ENCODE measurements around the gene CD83. TPM values are rescaled to one million over a fixed set of nuclear protein-coding genes. Genes with fewer than 3 reads are reported as not detected.

The CD83 gene
- polyA plus RNA-seq, 3 donors, result 74.5 to 326 (median 84.7) TPM

DNA sequence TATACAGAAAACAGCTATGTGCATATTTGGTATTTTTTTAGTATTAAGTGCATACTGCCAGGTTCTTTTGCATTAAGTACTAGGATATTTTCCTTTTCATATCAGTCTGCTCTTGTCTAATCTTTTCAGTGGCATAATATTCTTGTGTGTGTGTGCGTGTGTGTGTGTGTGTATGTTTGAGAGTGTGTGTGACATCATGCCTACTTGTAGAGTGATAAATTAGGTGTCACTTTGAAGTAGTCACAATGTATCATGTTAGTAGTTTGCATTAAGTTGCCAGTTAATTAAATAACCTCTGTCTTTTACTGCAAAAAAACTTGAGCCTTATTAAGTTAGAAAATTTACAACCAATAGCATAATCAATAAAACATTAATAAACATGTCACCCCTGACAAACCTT is 65.3 kb downstream of the CD83 start:
- no peak overlapping the region for H3K4me3 ChIP-seq (replicated peaks in 1 of 3; ENCODE audit: low read depth in 2 of 3, low read length in 3 of 3)
- H3K27ac ChIP-seq (ENCODE audit: low read depth in 1 of 2, low read length in 2 of 2), result no peak overlapping the region
- Mint-ChIP-seq H3K27me3 (ENCODE audit: low read depth in 3 of 3) (peaks cover 0 to 3% (median 0%) of the 10 kb centered on the region in 3 donors), H3K27ac (no peak overlapping the region), H3K4me3 (no peak overlapping the region), H3K36me3 (no peaks in the 10 kb centered on the region), H3K4me1 (no peaks in the 10 kb centered on the region), H3K9me3 (peaks cover 0 to 5% (median 2%) of the 10 kb centered on the region in 7 donors)
- H2AFZ ChIP-seq (ENCODE audit: insufficient read depth, low read depth, low read length, poor library complexity, severe bottlenecking), result no peak overlapping the region
- no peaks in the 10 kb centered on the region for H3K27me3 ChIP-seq (ENCODE audit: control insufficient read depth in 2 of 2, insufficient read depth in 2 of 2, low read length in 2 of 2)
- H3K36me3 ChIP-seq (replicated peaks in 1 of 2; ENCODE audit: control insufficient read depth in 1 of 2, insufficient read depth in 2 of 2, low read length in 2 of 2), result no peaks in the 10 kb centered on the region
- WGBS (ENCODE audit: insufficient coverage), result no CpG with 5 or more reads among the region's 1 CpG
- TF ChIP-seq, protein P1, sequence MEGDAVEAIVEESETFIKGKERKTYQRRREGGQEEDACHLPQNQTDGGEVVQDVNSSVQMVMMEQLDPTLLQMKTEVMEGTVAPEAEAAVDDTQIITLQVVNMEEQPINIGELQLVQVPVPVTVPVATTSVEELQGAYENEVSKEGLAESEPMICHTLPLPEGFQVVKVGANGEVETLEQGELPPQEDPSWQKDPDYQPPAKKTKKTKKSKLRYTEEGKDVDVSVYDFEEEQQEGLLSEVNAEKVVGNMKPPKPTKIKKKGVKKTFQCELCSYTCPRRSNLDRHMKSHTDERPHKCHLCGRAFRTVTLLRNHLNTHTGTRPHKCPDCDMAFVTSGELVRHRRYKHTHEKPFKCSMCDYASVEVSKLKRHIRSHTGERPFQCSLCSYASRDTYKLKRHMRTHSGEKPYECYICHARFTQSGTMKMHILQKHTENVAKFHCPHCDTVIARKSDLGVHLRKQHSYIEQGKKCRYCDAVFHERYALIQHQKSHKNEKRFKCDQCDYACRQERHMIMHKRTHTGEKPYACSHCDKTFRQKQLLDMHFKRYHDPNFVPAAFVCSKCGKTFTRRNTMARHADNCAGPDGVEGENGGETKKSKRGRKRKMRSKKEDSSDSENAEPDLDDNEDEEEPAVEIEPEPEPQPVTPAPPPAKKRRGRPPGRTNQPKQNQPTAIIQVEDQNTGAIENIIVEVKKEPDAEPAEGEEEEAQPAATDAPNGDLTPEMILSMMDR (IDR thresholded peaks at IDR 0.05), result no peak
- intact Hi-C loops (cut with micrococcal nuclease), result no loop called here
- no peaks in the 10 kb centered on the region for H3K4me1 ChIP-seq (ENCODE audit: control insufficient read depth in 1 of 2, insufficient read depth in 2 of 2, low read length in 2 of 2)
- H3K9ac ChIP-seq (ENCODE audit: insufficient read depth, low read length, poor library complexity, severe bottlenecking), result no peak overlapping the region
- H4K20me1 ChIP-seq (ENCODE audit: insufficient read depth, low read length), result no peaks in the 10 kb centered on the region
- no peaks in the 10 kb centered on the region for H3K79me2 ChIP-seq (ENCODE audit: insufficient read depth, low read length)
- DNase-seq, result no peak
- H3K9me3 ChIP-seq (replicated peaks in 1 of 2; ENCODE audit: control insufficient read depth in 1 of 2, insufficient read depth in 1 of 2, low read length in 2 of 2), result no peaks in the 10 kb centered on the region
- no peak overlapping the region for H3K4me2 ChIP-seq (replicated peaks; ENCODE audit: extremely low read depth, low read length, poor library complexity, severe bottlenecking)

Small RNAs within 50 kb of the gene (small RNA-seq; reads per million reads assigned to genes)
- gene RNU7-133P (ENCODE audit: insufficient read length, low read depth), result not detected

Other genes starting within 250 kb of the CD83 start
- gene RNF182, start 192.8 kb upstream of the CD83 start, polyA plus RNA-seq, result not detected